ENCODE measurements around the gene ATXN7L1.

- no peak for TF ChIP-seq CTCF (IDR thresholded peaks at IDR 0.05)
- TF ChIP-seq POLR2A (IDR thresholded peaks at IDR 0.05): no peak
Observed at GRCh38 chr7:105876964-105877601, 684 bp upstream of the ATXN7L1 start.

Measured in esophagus squamous epithelium (tissue), 4 donors.